Measurements from ENCODE around the gene CYP2A7. TPM values are rescaled to one million over a fixed set of nuclear protein-coding genes. Genes with fewer than 3 reads are reported as not detected.
"Not testable (repeated sequence)": the region's sequence is repeated elsewhere in the genome, so short reads cannot be mapped to it uniquely, and the experiment has no call there.

The CYP2A7 gene
- total RNA-seq (2021): not detected in 2 replicates
- not detected for Bru-seq, nascent RNA
- BruChase-seq, experiment 1, labeled RNA remaining after a 2-hour chase: not detected
- BruChase-seq, experiment 2, labeled RNA remaining after a 6-hour chase: not detected
- long read RNA-seq: 0 reads

DNA sequence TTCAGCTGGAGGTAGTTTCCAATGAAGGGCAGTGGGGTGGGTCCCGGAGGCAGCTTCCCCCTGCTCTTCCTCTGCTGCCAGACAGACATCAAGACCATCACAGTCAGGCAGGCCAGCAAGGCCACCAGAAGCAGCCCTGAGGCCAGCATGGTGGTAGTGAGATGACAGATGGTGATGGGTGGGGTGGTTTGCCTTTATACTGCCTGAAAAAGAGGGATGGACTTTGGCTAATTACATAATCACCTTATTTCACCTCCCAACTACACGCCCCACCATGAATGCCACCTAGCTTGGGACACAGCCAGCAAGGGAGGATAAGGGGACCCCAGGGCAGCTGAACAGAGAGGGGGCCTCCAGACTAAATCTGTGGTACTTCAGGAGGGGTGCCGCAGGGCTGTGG, at the start of gene CYP2A7:
TSS of gene CYP2A7 (minus strand) at position 170 of the 400 bp plus-strand sequence. CDS start at position 149, 21 bp downstream.
- H3K27ac ChIP-seq; H3K9me3 ChIP-seq (ENCODE audit: insufficient read depth, low read depth); H3K9me2 ChIP-seq (ENCODE audit: insufficient read depth); H4K20me1 ChIP-seq (ENCODE audit: insufficient read depth); DNase-seq; H3K4me1 ChIP-seq (replicated peaks; ENCODE audit: insufficient read depth); BruUV-seq (replicated peaks); H2AFZ ChIP-seq; H3K4me2 ChIP-seq; CTCF ChIA-PET; H3K4me3 ChIP-seq; H3K79me2 ChIP-seq (ENCODE audit: low read depth); H3F3A ChIP-seq (ENCODE audit: insufficient read depth, low read depth); intact Hi-C loops (cut with micrococcal nuclease; ENCODE audit: unreplicated experiment); H3K36me3 ChIP-seq (ENCODE audit: low read depth); POLR2A ChIA-PET (ENCODE audit: unreplicated experiment): not testable (repeated sequence)
- H3K27me3 ChIP-seq (ENCODE audit: insufficient read depth, low read depth): peaks cover 15% of the 10 kb centered on the region

DNA sequence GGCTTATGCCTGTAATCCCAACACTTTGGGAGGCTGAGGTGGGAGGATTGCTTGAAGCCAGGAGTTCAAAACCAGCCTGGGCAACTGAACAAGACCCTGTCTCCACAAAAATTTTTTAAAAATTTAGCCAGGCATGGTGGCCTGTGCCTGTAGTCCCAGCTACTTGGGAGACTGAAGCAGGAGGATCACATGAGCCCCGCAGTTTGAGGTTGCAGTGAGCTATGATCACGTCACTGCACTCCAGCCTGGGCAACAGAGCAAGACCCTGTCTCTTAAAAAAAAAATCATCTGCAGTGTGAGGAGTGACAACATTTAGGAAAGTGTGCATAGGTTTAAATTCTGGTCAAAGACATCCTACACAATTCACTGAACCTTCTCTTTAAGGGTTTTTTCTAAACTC, 48.8 kb upstream of the CYP2A7 start:
- H3K4me1 ChIP-seq (replicated peaks; ENCODE audit: insufficient read depth); H3K4me3 ChIP-seq; H3K9me2 ChIP-seq (ENCODE audit: insufficient read depth); DNase-seq; H3K79me2 ChIP-seq (ENCODE audit: low read depth); CTCF ChIA-PET; BruUV-seq (replicated peaks); intact Hi-C loops (cut with micrococcal nuclease; ENCODE audit: unreplicated experiment); H3K9me3 ChIP-seq (ENCODE audit: insufficient read depth, low read depth); H4K20me1 ChIP-seq (ENCODE audit: insufficient read depth); H3K4me2 ChIP-seq; POLR2A ChIA-PET (ENCODE audit: unreplicated experiment); H3F3A ChIP-seq (ENCODE audit: insufficient read depth, low read depth); H3K27ac ChIP-seq; H3K36me3 ChIP-seq (ENCODE audit: low read depth); H2AFZ ChIP-seq; H3K27me3 ChIP-seq (ENCODE audit: insufficient read depth, low read depth): not testable (repeated sequence)

DNA sequence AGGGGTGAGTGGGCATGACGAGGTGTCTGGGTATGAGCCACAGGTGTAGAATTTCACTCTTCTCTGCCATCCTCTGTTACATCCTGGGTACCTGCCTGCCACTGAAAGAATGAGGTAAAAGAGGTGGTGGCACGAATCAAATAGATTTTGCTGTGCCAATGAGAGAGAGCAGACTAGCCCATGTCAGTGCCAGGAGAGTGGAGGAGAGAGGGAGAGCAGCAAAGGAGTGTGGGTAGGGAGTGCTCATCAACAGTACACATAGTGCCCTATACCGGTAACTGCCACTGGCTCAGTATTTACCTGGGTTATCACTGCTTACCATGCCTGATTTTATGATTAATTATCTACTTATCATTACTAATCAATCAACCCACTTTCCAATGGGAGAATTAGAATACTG, 47.9 kb upstream of the CYP2A7 start:
- H3K79me2 ChIP-seq (ENCODE audit: low read depth); H3F3A ChIP-seq (ENCODE audit: insufficient read depth, low read depth); H3K4me2 ChIP-seq; H3K27me3 ChIP-seq (ENCODE audit: insufficient read depth, low read depth); DNase-seq; H3K4me3 ChIP-seq; intact Hi-C loops (cut with micrococcal nuclease; ENCODE audit: unreplicated experiment); H3K9me2 ChIP-seq (ENCODE audit: insufficient read depth); H3K36me3 ChIP-seq (ENCODE audit: low read depth); POLR2A ChIA-PET (ENCODE audit: unreplicated experiment); H4K20me1 ChIP-seq (ENCODE audit: insufficient read depth); H3K4me1 ChIP-seq (replicated peaks; ENCODE audit: insufficient read depth); H3K27ac ChIP-seq; CTCF ChIA-PET; H2AFZ ChIP-seq; BruUV-seq (replicated peaks); H3K9me3 ChIP-seq (ENCODE audit: insufficient read depth, low read depth): not testable (repeated sequence)

DNA sequence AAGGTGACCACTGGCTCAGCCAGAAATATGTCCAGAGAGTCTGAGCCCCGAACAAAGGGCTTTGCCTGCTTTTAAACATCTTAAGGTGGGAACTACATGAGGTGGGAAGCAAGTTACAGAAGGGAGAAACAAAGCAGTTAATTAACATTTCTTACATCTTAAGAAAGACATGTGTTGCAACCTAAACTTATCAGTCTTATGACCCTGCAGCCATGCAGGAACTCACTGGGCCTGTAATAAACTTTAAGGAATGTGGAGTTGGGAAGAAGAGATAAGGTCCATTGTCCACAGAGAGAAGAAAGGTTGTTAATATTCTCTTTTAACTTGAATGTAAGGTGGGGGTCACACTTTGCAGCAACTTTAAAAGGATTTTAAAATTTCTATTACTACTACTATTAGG, 46.8 kb upstream of the CYP2A7 start:
- no peak overlapping the region for H3K27ac ChIP-seq
- no peaks in the 10 kb centered on the region for H4K20me1 ChIP-seq (ENCODE audit: insufficient read depth)
- intact Hi-C loops (cut with micrococcal nuclease; ENCODE audit: unreplicated experiment): no loop called here
- peaks cover 19% of the 10 kb centered on the region for H3K4me1 ChIP-seq (replicated peaks; ENCODE audit: insufficient read depth)
- ChIA-PET CTCF (no interaction called here), POLR2A (ENCODE audit: unreplicated experiment) (no interaction called here)
- no peak overlapping the region for H3K4me3 ChIP-seq
- H3K9me2 ChIP-seq (ENCODE audit: insufficient read depth): no peaks in the 10 kb centered on the region
- H3K9me3 ChIP-seq (ENCODE audit: insufficient read depth, low read depth): no peaks in the 10 kb centered on the region
- no peak overlapping the region for H2AFZ ChIP-seq
- no peak overlapping the region for H3K4me2 ChIP-seq
- TF ChIP-seq, protein P1, sequence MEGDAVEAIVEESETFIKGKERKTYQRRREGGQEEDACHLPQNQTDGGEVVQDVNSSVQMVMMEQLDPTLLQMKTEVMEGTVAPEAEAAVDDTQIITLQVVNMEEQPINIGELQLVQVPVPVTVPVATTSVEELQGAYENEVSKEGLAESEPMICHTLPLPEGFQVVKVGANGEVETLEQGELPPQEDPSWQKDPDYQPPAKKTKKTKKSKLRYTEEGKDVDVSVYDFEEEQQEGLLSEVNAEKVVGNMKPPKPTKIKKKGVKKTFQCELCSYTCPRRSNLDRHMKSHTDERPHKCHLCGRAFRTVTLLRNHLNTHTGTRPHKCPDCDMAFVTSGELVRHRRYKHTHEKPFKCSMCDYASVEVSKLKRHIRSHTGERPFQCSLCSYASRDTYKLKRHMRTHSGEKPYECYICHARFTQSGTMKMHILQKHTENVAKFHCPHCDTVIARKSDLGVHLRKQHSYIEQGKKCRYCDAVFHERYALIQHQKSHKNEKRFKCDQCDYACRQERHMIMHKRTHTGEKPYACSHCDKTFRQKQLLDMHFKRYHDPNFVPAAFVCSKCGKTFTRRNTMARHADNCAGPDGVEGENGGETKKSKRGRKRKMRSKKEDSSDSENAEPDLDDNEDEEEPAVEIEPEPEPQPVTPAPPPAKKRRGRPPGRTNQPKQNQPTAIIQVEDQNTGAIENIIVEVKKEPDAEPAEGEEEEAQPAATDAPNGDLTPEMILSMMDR (conservative IDR thresholded peaks at IDR 0.05): no peak
- no peak for TF ChIP-seq EZH2 (IDR thresholded peaks at IDR 0.05; ENCODE audit: low read depth)
- no peaks in the 10 kb centered on the region for H3K36me3 ChIP-seq (ENCODE audit: low read depth)
- peak in 1 of 2 experiments; percentile 50 for DNase-seq
- peaks cover 6% of the 10 kb centered on the region; the same call in 1 of the 2 replicates for H3K27me3 ChIP-seq (ENCODE audit: insufficient read depth, low read depth)
- H3F3A ChIP-seq (ENCODE audit: insufficient read depth, low read depth): 0 out of 2 replicates have a peak, but pooled peaks cover 3% of the 10 kb centered on the region
- H3K79me2 ChIP-seq (ENCODE audit: low read depth): no peaks in the 10 kb centered on the region
- BruUV-seq (replicated peaks): no TSS peak
